T-helper 1 cell (primary cell): ENCODE results near the gene MORN3.
"Not testable (repeated sequence)": the region's sequence is repeated elsewhere in the genome, so short reads cannot be mapped to it uniquely, and the experiment has no call there.

Source experiments
- DNase-seq, 5 donors: peaks; one replicate each; pipeline ENCODE4 v3.0.0-alpha.2; 2012 to 2020

The MORN3 gene

GRCh38 chr12:121638298-121639202 is 30.9 kb downstream of the MORN3 start:
- no peak for DNase-seq

DNA sequence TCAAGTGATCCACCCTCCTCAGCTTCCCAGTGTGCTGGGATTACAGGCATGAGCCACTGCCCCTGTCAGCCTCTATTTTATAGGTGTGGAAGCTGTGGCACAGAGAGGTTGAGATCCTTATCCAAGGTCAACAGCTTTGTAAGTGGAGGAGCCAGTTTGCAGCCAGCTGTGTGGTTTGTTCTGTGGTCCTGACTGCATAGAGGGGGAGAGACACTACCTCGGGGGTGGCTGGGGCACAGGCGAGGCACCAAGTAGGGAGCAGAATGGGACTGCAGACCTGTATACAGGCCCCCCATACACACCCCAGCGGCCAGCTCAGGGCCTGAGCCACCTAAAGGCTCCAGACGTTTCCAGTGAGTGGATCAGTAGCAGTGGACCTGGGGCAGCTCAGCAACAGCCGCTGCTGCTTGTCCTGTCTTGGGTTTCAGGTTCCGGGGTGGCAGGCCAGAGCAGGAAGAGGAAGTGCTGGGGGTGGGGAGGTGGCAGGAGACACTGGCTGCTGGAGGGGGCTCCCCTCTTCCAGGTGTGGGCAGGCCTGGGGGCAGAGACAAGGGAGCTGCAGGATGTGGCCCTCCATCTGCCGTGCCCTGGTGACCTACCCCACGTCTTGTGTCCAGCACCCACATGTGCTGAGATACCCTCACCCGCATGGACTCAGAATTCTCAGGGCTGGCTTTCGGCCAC is 32.1 kb downstream of the MORN3 start:
- DNase-seq, result peak in 4 of 5 donors; percentile 22 to 70 (median 32)

DNA sequence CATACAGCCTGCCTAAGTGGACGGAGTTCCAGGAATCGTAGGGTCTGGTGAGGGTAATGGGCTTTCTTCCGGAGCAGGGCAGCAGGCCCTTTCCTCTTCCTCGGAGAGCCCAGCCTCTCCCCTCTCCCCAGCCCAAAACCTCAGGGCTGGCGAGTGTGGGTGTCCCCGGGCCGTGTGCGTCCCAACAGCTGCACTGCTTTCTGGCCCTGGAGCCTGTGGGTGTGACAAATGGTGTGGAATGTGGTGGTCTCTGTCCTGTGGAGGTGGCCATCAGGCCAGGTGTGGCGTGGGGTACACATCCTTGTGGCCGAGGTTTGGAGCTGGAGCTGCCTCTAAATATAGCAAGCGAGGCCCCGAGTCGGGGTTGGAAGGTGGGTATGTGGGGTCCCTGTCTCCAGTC is 34.6 kb downstream of the MORN3 start:
- no peak for DNase-seq

DNA sequence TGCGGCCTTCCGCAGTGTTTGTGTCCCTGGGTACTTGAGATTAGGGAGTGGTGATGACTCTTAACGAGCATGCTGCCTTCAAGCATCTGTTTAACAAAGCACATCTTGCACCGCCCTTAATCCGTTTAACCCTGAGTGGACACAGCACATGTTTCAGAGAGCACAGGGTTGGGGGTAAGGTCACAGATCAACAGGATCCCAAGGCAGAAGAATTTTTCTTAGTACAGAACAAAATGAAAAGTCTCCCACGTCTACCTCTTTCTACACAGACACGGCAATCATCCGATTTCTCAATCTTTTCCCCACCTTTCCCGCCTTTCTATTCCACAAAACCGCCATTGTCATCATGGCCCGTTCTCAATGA is 35.6 kb downstream of the MORN3 start:
- DNase-seq, result not testable (repeated sequence)

DNA sequence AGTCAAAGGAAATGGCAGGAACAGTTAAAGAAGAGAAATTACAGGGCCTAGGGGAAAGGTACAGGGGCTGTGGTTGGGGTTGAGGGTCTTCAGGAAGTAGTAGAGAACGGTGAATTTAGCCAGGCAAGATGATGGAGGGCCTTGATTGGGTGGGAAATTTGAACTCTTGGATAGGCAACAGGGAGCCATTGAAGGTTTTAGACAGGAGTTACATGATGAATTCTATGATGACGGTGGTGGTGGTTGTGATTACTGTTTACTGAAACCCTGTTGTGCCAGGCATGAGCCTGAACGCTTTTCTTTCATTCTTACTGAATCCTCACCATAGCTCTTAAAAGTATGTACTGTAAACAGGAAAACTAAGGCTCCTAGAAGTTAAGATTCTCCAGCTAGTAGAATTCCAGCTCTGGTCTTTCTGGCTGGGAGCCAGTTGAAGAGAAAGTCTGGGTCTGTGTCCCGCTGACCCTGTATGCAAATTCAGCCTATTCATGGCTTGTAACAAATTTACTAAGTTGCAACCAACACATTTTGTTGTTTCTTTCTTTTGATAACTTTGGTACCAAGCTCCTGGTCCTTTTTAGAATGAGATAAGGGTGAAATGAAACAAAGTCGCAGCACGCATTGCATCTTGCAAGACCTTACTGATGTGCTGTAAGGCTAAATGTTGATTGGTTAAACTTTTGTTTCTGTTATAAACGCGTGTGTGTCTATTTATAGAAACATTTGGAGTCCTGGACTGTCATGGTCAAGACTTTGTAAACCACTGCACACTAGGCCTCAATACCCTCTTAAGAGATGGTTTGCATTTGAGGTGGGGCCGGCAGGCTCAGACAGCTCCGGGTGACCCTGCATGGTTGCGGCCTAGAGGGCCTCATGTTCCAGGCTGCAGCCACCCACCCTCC is 37.1 kb downstream of the MORN3 start:
- DNase-seq, result no peak

DNA sequence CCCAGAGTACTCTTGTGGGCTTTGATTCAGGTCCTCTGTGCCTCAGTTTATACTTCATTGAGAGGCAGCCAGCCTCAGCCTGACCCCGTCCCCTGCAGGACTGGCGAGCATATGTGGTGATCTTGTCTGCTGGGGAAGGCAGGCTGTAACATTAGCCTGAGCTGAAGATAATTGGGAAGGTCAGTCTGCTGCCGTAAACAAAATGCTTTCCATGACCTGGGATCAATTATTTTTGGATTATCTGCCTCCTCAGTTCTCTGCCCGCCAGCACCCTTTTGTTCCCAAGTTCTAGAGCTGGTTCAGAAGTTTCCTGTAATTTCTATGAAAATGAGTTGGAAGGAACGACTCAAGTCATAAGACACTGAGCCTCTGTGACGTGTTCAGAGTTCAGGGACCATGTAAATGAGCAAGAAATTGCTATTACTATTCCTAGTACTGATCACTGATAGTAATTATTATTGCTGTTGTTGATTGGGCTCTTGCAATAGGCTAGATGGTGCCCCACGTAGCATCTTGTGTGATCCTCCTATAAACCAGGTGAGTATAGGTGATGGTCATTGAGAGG is 38.6 kb downstream of the MORN3 start:
- no peak for DNase-seq

DNA sequence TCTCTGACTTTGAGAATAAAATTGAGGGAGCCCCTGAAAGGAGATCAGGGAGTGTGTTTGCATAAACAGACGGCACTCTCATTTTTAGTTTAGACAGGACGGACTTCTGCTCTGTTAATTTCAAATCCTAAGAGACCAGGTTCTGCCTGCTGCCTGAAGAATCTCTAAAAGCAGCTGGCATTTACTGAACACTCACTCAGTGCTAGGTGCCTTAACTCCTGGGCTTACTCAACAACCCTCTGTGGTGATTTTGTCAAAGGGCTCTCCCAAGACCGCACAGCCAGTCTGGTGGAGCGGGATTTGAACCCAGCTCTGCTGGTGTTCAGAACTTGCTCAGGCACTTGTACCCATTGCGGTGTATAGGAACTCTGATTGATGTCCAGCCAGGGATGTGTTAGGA is 40.9 kb downstream of the MORN3 start:
- peak in 1 of 5 donors; percentile 34 for DNase-seq

GRCh38 chr12:121628037-121628436 is 41.4 kb downstream of the MORN3 start:
- DNase-seq, result no peak

DNA sequence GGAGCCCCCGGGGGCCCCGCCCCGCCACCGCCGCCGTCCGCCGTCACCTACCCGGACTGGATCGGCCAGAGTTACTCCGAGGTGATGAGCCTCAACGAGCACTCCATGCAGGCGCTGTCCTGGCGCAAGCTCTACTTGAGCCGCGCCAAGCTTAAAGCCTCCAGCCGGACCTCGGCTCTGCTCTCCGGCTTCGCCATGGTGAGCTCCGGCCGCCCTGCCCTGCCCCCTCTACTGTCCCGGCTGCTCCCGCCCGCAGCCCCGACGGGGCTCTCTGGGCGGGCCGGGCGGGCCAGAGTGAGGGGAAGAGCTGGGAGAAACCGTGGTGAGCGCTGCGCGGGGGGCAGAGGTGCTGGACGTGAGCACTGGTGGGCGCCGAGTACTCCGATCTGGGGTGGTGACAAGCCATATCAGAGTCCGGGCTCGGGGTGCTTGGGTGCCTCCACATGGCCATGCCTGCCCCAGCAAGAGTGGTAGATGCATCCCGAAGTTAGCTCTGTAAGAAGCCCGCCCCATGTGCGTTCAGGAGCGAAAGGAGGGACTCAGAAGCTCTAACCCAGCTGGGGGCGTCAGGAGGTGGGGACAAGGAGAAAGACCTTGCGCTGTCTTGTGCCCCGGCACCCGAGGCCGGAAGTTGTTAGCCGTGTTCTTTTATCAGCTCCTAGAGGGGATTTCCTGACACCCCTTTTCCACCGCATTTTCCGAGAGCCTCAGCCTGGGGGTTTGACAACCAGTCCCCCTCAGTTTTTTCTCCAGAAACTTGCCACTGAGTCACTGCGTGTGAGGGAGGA is 42.4 kb downstream of the MORN3 start:
- DNase-seq, result peak; percentile 68 to 80 (median 79)

GRCh38 chr12:121626087-121626852 is 43.2 kb downstream of the MORN3 start, which contains the start of gene ORAI1:
TSS of gene ORAI1 (plus strand) at chr12:121626530.
- DNase-seq, result peak; percentile 93 to 97 (median 94)

- no peak for DNase-seq
Measured at GRCh38 chr12:121620333-121620891, 49.0 kb downstream of the MORN3 start.

- DNase-seq, result no peak
Measured at GRCh38 chr12:121618659-121619233, 50.7 kb downstream of the MORN3 start.

GRCh38 chr12:121614872-121615467 is 54.5 kb downstream of the MORN3 start:
- DNase-seq, result no peak

DNA sequence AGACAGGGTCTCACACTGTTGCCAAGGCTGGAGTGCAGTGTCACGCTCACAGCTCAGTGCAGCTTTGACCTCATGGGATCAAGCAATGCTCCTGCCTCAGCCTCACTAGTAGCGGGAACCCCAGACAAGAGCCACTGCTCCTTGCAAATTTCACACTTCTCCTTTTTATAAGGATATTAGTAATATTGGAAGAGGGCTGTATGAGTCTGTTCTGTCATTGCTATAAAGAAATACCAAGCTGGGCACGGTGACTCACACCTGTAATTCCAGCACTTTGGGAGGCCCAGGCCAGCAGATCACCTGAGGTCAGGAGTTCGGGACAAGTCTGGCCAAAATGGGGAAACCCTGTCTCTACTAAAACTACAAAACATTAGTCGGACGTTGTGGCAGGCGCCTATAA is 56.0 kb downstream of the MORN3 start:
- no peak for DNase-seq

- no peak for DNase-seq
Measured at GRCh38 chr12:121611306-121611705, 58.1 kb downstream of the MORN3 start.

- no peak for DNase-seq
Measured at GRCh38 chr12:121610239-121611149, 59.0 kb downstream of the MORN3 start.

DNA sequence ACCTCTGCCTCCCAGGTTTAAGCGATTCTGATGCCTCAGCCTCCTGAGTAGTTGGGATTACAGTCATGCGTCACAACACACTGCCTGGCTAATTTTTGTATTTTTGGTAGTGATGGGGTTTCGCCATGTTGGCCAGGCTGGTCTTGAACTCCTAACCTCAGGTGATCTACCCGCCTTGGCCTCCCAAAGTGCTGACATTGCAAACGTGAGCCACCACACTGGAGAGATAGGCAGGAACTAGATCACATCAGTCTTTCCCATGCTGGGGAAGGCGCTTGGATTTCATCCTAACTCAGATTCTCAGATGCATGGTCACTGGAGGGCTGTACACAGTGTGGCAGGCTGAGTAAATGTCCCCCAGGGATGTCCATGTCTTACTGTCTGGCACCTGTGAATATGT is 61.2 kb downstream of the MORN3 start:
- DNase-seq, result no peak

DNA sequence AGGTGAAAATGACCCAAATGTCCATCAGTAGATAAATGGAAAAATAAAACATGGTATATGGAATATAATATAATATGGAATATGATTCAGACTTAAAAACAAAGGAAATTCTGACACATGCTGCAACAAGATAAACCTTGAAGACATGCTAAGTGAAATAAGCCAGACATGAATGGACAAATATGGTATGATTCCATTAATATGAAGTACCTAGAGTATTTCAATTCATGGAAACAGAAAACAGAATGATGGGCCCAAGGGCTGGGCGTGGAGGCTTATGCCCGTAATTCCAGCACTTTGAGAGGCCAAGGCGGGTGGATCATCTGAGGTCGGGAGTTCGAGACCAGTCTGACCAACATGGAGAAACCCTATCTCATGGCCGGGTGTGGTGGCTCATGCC is 65.9 kb downstream of the MORN3 start:
- no peak for DNase-seq

- no peak for DNase-seq
Measured at GRCh38 chr12:121602766-121603165, 66.7 kb downstream of the MORN3 start.
